Astrocyte of the hippocampus (primary cell): ENCODE results near the gene DAPL1.

Experiments used
- DNase-seq: peaks from one replicate; pipeline ENCODE4 v3.0.0; 2011; ENCODE audit warnings: low read depth, low spot score

Gene DAPL1

DNA sequence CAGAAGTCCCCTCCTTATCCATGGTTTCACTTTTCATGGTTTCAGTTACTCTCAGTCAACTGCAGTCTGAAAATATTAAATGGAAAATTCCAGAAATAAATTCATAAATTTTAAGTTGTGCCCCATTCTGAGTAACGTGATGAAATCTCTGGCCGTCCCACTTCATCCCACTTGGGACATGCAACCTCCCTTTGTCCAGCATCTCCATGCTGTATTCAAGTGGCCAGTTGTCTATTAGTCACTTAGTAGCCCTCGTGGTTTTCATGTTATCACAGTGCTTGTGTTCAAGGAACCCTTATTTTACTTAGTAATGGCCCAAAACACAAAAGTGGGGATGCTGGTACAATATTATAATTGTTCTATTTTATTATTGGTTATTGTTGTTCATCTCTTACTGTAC lies 18.0 kb upstream of the DAPL1 start:
- DNase-seq, result no peak

DNA sequence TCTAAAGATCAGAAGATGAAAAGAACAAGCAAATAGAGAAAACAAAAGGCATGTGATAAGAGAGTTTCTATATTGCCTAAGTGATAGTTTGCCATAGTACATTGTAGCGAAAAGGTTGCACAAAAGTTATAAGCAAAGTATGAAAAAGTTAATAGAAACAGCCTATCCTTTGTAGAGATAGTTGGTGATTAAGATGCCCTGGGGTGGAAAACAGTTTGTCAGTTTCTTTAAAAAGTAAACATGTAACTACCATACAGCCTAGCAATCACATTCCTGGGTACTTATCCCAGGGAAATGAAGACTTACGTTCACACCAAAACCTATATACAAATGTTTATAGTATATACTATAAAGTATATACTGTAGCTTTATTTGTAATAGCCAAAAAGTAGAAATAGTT lies 16.9 kb upstream of the DAPL1 start:
- DNase-seq, result no peak

- DNase-seq, result no peak
Observed at GRCh38 chr2:158779621-158780020, 15.5 kb upstream of the DAPL1 start.

DNA sequence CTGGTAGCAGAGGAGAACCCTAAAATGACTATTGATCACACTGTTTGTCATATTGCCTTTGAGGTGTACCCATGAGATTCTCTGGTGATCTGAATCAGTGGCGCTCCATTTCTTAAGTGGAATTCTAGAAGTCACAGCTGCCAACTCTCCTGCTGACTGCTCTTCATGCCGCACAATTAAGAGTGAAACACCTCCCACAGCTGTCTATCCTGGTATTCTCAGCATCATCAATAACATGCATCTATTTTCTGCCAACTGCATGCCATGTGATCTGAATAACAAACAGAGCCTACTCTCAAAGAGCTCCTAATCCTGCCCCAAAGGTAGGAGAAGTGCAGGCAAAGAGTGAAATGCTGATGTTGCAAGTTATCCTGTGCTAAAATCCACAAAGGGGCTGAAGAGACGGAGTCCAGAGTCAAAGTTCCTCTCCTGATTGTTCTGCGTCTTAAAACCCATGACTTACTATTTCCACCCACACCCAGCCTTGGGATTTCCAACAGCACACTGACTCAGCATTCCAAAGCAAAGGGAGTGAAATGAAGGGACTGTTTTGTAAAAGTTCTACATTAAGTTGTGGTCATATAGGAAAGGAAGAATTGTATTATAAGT lies 13.7 kb upstream of the DAPL1 start:
- DNase-seq, result peak; percentile 81

DNA sequence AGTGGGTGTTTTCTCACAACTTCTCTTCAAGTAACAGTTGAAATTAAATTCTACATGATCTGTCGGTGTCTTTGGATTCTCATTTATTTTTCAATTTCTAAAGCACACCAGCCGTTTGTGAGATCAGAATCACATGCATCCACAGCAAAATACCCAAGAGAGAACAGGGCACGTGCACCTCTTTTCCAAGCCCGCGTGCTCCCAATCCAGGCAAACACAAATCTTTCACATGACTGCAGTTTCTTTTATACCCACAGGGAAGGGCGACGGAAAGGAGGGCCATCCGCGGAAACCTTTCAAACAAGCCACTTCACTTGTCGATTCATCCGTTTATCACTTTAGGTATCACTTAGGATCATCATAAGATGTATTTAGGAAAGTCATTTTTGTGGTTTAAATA lies 13.0 kb upstream of the DAPL1 start:
- DNase-seq, result no peak

- no peak for DNase-seq
Observed at GRCh38 chr2:158782616-158783015, 12.5 kb upstream of the DAPL1 start.

DNA sequence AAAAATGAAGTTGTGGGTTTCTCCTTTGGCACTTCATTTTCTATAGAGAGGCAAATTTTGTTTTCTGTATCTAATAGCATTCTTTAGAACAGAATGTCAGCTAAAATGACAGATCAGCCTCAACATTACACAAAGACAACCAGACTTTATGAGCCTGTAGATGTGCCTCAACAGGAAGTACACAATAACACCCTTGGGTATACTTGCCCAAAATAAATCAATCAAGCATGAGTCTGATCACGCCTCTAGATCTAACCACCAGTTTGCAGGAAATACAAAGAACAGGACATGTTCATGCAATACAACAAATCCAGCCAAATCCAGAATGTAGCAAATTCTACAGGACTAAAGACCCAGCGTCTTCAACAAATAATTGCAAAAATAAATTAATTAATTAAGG lies 11.2 kb upstream of the DAPL1 start:
- no peak for DNase-seq

- DNase-seq, result no peak
Observed at GRCh38 chr2:158786897-158787296, 8.2 kb upstream of the DAPL1 start.

GRCh38 chr2:158788951-158789350 lies 6.2 kb upstream of the DAPL1 start:
- no peak for DNase-seq

DNA sequence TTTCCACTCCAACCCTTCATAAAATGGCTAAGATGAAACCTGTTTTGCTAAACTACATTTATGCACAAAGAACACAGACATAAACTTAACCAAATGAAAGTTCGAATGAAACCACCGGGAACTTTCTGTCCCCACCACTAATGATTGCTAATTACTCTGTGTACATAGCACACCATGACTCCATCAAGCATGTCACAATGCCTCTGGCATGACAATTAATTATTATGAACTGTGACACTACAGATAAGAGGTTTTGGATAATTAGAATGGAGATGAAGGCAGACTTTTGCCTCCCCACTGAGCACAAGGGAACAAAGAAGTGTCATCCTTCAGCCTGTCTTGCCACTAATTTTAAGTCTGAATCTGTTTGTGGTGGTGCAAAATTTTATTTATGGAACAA lies 1.5 kb downstream of the DAPL1 start:
- DNase-seq, result no peak

GRCh38 chr2:158797963-158798700 lies 3.0 kb downstream of the DAPL1 start:
- DNase-seq, result no peak

GRCh38 chr2:158799181-158799580 lies 4.1 kb downstream of the DAPL1 start:
- DNase-seq, result no peak

GRCh38 chr2:158803506-158803905 lies 8.4 kb downstream of the DAPL1 start:
- DNase-seq, result no peak

DNA sequence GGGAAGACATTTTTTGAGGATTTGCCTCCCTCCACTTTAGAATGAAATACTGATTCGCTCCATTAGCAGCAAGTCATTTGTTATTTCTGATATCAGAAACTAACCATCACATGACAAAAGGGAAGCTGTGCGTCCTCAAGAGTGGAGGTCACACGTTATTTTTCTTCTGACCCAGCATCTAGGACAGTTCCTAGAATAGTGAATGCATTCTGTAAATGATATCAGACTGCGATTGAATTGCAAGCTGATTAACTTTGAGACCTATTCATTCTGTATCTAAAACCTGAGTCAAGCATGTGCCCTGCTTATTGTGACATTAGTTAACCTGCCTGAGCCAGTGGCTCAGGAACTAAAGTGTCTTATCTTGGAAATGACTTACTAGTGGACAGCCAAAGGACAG lies 10.1 kb downstream of the DAPL1 start:
- DNase-seq, result no peak

DNA sequence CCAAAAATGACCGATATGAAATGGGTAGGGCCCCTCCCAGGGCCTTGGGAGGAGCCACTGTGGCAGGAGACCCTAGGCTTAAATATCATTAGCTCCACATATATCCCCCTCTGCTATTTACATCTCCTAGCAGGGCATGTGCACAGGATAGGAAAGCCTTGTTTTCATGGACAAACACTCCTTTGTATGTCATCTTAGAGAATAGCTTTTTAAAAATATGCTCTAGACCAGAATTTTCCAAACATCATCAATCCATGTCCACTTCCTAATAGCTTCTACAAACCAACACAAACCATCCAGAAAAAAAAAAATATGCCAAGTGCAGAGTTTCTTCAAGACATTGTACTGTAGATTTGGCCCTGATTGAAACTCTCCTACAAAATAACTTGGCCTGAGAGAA lies 10.8 kb downstream of the DAPL1 start:
- no peak for DNase-seq

DNA sequence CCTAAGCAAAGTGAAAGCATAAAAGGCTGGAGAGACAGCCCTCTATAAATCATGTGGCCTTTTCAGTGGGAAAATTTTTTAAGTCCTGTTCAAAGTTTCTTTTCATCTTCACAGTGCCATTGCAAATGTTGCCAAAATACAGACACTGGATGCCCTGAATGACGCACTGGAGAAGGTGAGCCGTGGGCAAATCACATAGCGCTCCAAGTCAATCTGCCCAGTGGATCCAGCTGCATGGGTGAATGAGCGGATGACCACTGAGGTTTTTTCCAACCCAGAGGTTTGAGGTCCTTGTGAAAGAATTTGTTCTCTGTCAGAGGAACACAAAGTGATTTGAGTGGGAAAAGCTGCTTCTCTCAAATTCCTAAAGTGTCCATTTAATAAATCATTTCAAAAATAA lies 11.8 kb downstream of the DAPL1 start:
- DNase-seq, result no peak

DNA sequence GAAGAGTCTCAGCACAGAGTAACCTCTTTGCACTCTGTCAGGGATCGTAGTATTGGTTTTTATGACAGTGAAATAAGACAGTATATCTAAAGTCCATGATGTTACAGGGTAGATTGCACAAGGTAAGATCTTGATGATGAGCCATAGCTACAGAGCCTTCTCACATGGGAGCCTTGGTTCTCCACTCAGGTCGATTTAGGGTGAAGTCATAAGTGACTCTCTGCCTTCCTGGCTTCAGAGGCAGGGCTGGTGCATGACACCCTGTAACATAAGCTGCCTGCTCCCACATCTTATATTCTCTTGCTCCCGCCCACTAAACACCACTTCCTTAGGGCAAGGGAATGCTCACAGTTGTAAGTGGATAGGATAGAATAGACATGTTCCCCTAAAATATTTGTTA lies 13.3 kb downstream of the DAPL1 start:
- no peak for DNase-seq

GRCh38 chr2:158809816-158810215 lies 14.7 kb downstream of the DAPL1 start:
- DNase-seq, result no peak

DNA sequence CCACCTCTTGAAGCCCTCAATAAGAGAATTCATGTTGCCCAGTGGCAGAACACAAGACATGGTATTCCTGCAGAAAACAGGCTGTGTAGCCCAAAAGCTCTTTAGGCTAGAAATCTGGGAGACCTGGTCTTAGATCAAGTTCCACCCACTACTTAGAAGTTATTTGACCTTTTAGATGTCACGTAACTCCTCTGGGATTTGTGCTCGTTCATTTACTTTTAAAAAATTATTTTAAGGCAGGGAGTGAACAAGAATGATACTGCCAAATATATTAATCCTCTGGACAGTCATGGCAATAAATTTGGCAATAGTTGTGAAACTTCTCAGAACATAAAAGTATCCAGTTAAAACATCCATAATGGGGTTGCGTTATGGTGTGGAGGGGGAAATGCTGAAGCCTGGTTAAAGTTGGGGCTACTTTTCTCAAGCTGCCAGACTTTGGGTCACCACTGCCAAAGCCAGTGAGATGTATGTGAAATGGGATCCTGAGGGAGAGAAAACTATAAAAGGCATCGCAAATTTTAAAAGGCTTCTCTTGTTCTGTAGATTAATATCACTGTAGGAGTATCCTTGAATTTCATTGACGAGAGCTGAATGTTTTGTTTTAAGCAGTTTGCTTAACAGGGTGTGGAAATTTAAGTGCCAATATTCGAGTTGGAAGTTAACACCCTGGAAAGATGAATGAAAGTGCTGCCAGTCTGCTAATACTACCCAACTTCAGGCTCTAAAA lies 15.8 kb downstream of the DAPL1 start:
- no peak for DNase-seq

GRCh38 chr2:158815166-158815565 lies 20.0 kb downstream of the DAPL1 start:
- DNase-seq, result peak; percentile 54

DNA sequence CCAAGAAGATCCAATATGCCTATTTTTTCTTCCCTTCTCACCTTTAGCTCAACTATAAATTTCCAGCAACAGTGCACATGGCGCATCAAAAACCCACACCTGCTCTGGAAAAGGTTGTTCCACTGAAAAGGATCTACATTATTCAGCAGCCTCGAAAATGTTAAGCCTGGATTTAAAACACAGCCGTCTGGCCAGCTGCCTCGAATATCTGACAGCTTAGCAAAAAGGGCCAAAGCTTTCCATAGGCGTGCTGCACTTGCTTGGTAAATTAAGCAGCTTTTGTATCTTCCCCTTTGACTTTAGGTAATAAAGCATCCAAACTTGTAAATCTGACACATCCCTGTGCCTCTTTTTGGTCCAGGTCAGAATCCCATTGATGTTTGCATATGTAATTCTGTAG lies 20.5 kb downstream of the DAPL1 start:
- DNase-seq, result peak; percentile 53

- DNase-seq, result peak; percentile 85
Observed at GRCh38 chr2:158817588-158817987, 22.5 kb downstream of the DAPL1 start.

DNA sequence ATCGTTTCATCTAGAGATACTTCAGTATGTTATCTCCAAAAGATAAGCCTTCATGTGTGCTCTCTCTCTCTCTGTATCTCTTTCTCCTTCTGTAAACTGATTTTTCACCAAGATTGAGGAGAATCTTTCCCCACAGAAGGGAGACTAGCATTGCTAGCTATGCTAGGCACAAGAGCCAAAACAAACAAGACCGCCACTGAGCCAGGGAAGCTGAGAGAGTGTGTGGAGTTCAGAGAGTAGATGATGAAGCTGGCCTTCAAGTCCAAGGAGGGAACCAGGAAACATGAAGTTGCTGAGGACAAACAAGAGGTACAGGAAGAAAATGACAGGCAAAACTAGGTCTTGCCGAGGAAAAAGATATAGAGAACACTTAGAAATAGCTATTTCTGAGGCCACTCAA lies 23.4 kb downstream of the DAPL1 start:
- peak; percentile 53 for DNase-seq
